BLaER1 (cell line): ENCODE data around the gene USP17L19.
"Not testable (repeated sequence)": the region's sequence is repeated elsewhere in the genome, so short reads cannot be mapped to it uniquely, and the experiment has no call there.

Source experiments
- H3K27ac ChIP-seq: shearing (Covaris generic); formaldehyde crosslinking; 2 replicates; pipeline ENCODE4 v1.8.1; 2022
- H3K27me3 ChIP-seq: shearing (Covaris generic); formaldehyde crosslinking; 2 replicates; pipeline ENCODE4 v1.8.1; 2022
- H3K36me3 ChIP-seq: shearing (Covaris generic); formaldehyde crosslinking; 2 replicates; pipeline ENCODE4 v1.8.1; 2022
- H3K4me1 ChIP-seq: shearing (Covaris generic); formaldehyde crosslinking; 2 replicates; pipeline ENCODE4 v1.8.1; 2022
- H3K4me2 ChIP-seq: shearing (Covaris generic); formaldehyde crosslinking; 2 replicates; pipeline ENCODE4 v1.8.1; 2022
- H3K4me3 ChIP-seq: shearing (Covaris generic); formaldehyde crosslinking; 2 replicates; pipeline ENCODE4 v1.8.1; 2022
- H3K9ac ChIP-seq: shearing (Covaris generic); formaldehyde crosslinking; 2 replicates; pipeline ENCODE4 v1.8.1; 2022
- H3K9me3 ChIP-seq: shearing (Covaris generic); formaldehyde crosslinking; 2 replicates; pipeline ENCODE4 v1.8.1; 2022
- H4K20me1 ChIP-seq: shearing (Covaris generic); formaldehyde crosslinking; 2 replicates; pipeline ENCODE4 v1.8.1; 2022

The USP17L19 gene

DNA sequence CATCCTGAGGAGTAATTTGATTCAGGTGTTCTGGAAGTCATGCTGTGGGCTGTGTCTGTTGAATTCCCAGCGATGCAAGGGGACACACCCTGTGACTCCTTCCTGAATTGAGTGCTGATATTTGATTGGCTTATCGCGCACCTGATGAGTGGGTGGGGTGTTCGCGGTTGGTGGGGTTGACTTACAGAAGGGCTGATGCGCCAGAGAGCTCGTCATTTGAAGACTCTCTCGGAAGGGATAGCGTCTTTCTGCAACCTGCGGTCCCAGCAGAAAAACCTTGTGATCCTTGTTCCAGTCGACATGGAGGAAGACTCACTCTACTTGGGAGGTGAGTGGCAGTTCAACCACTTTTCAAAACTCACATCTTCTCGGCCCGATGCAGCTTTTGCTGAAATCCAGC lies at the start of gene USP17L19:
Gene USP17L19 (plus strand): TSS at position 301 of the 400 bp plus-strand sequence. CDS start 0 bp downstream, at position 301.
- H3K27ac ChIP-seq, H3K9me3 ChIP-seq, H3K4me2 ChIP-seq, H3K36me3 ChIP-seq, H4K20me1 ChIP-seq, H3K9ac ChIP-seq, H3K4me1 ChIP-seq, H3K27me3 ChIP-seq, H3K4me3 ChIP-seq: not testable (repeated sequence)

DNA sequence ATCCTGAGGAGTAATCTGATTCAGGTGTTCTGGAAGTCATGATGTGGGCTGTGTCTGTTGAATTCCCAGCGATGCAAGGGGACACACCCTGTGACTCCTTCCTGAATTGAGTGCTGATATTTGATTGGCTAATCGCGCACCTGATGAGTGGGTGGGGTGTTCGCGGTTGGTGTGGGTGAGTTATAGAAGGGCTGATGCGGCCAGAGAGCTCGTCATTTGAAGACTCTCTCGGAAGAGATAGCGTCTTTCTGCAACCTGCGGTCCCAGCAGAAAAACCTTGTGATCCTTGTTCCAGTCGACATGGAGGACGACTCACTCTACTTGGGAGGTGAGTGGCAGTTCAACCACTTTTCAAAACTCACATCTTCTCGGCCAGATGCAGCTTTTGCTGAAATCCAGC lies 42.8 kb upstream of the USP17L19 start, which contains the start of gene USP17L10:
Gene USP17L10 (plus strand): TSS at position 301 of the 400 bp plus-strand sequence. CDS start 0 bp downstream, at position 301.
- not testable (repeated sequence) for H3K9ac ChIP-seq, H3K4me1 ChIP-seq, H3K4me2 ChIP-seq, H4K20me1 ChIP-seq, H3K27me3 ChIP-seq, H3K4me3 ChIP-seq, H3K27ac ChIP-seq, H3K9me3 ChIP-seq, H3K36me3 ChIP-seq

DNA sequence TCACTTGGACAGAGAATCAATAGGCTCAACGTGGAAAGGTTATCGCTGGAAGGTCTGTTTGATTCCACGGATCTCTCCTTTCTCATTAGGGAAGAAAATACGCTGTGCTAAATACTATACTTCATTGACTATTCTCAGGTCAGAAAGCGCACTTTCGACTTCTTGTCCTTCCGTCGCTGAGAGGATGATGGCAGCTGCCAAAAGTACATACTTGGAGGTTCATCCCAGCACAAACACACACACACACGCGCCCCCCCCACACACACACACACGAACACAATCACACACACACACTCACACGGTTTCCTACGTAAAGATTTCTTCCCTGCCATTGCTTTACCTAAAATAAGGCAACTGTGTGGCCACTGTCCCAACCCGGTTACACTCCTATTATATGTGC lies 38.5 kb upstream of the USP17L19 start:
- H3K27me3 ChIP-seq, H3K4me2 ChIP-seq, H4K20me1 ChIP-seq, H3K9ac ChIP-seq, H3K4me1 ChIP-seq, H3K27ac ChIP-seq, H3K4me3 ChIP-seq, H3K36me3 ChIP-seq, H3K9me3 ChIP-seq: not testable (repeated sequence)

GRCh38 chr4:9215105-9215504 lies 38.1 kb upstream of the USP17L19 start, which contains the start of gene USP17L11:
Gene USP17L11, plus strand, starts transcription at chr4:9215405. Its CDS starts 0 bp downstream, at chr4:9215405.
- H3K4me2 ChIP-seq, H3K9me3 ChIP-seq, H3K9ac ChIP-seq, H3K4me3 ChIP-seq, H3K27me3 ChIP-seq, H3K4me1 ChIP-seq, H3K36me3 ChIP-seq, H4K20me1 ChIP-seq, H3K27ac ChIP-seq: not testable (repeated sequence)

DNA sequence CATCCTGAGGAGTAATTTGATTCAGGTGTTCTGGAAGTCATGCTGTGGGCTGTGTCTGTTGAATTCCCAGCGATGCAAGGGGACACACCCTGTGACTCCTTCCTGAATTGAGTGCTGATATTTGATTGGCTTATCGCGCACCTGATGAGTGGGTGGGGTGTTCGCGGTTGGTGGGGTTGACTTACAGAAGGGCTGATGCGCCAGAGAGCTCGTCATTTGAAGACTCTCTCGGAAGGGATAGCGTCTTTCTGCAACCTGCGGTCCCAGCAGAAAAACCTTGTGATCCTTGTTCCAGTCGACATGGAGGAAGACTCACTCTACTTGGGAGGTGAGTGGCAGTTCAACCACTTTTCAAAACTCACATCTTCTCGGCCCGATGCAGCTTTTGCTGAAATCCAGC lies 33.3 kb upstream of the USP17L19 start, which contains the start of gene USP17L12:
Gene USP17L12 (plus strand): TSS at position 301 of the 400 bp plus-strand sequence. CDS start 0 bp downstream, at position 301.
- H3K36me3 ChIP-seq, H4K20me1 ChIP-seq: not testable (repeated sequence)

DNA sequence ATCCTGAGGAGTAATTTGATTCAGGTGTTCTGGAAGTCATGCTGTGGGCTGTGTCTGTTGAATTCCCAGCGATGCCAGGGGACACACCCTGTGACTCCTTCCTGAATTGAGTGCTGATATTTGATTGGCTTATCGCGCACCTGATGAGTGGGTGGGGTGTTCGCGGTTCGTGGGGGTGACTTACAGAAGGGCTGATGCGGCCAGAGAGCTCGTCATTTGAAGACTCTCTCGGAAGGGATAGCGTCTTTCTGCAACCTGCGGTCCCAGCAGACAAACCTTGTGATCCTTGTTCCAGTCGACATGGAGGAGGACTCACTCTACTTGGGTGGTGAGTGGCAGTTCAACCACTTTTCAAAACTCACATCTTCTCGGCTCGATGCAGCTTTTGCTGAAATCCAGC lies 28.6 kb upstream of the USP17L19 start, which contains the start of gene USP17L13:
Gene USP17L13 (plus strand): TSS at position 301 of the 400 bp plus-strand sequence. CDS start 0 bp downstream, at position 301.
- not testable (repeated sequence) for H3K4me2 ChIP-seq, H3K27ac ChIP-seq, H3K9ac ChIP-seq, H4K20me1 ChIP-seq, H3K4me3 ChIP-seq, H3K27me3 ChIP-seq, H3K4me1 ChIP-seq, H3K9me3 ChIP-seq, H3K36me3 ChIP-seq

More for the DNA sequence above, 33.3 kb upstream of the USP17L19 start, which contains the start of gene USP17L12:
- not testable (repeated sequence) for H3K4me2 ChIP-seq, H3K27me3 ChIP-seq, H3K9me3 ChIP-seq, H3K4me3 ChIP-seq, H3K4me1 ChIP-seq, H3K27ac ChIP-seq, H3K9ac ChIP-seq

- not testable (repeated sequence) for H3K36me3 ChIP-seq, H3K4me1 ChIP-seq, H3K9me3 ChIP-seq, H3K9ac ChIP-seq, H3K27ac ChIP-seq, H3K4me3 ChIP-seq, H3K27me3 ChIP-seq, H3K4me2 ChIP-seq, H4K20me1 ChIP-seq
These were observed 22.9 kb upstream of the USP17L19 start for GRCh38 chr4:9230249-9230648.

GRCh38 chr4:9234085-9234484 lies 19.1 kb upstream of the USP17L19 start, which contains the start of gene USP17L15:
Gene USP17L15, plus strand, starts transcription at chr4:9234385. Its CDS starts 0 bp downstream, at chr4:9234385.
- not testable (repeated sequence) for H3K9ac ChIP-seq, H3K4me1 ChIP-seq, H3K27me3 ChIP-seq, H4K20me1 ChIP-seq, H3K27ac ChIP-seq, H3K4me2 ChIP-seq, H3K36me3 ChIP-seq, H3K4me3 ChIP-seq, H3K9me3 ChIP-seq

DNA sequence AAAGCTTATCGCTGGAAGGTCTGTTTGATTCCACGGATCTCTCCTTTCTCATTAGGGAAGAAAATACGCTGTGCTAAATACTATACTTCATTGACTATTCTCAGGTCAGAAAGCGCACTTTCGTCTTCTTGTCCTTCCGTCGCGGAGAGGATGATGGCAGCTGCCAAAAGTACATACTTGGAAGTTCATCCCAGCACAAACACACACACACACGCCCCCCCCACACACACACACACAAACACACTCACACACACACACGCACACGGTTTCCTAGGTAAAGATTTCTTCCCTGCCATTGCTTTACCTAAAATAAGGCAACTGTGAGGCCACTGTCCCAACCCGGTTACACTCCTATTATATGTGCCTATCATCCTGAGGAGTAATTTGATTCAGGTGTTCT lies 14.7 kb upstream of the USP17L19 start:
- H4K20me1 ChIP-seq, H3K4me1 ChIP-seq, H3K36me3 ChIP-seq, H3K27ac ChIP-seq, H3K4me2 ChIP-seq, H3K9me3 ChIP-seq, H3K9ac ChIP-seq, H3K27me3 ChIP-seq, H3K4me3 ChIP-seq: not testable (repeated sequence)

DNA sequence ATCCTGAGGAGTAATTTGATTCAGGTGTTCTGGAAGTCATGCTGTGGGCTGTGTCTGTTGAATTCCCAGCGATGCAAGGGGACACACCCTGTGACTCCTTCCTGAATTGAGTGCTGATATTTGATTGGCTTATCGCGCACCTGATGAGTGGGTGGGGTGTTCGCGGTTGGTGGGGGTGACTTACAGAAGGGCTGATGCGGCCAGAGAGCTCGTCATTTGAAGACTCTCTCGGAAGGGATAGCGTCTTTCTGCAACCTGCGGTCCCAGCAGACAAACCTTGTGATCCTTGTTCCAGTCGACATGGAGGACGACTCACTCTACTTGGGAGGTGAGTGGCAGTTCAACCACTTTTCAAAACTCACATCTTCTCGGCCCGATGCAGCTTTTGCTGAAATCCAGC lies 9.6 kb upstream of the USP17L19 start, which contains the start of gene USP17L17:
Gene USP17L17 (plus strand): TSS at position 301 of the 400 bp plus-strand sequence. CDS start 0 bp downstream, at position 301.
- not testable (repeated sequence) for H3K27me3 ChIP-seq

GRCh38 chr4:9247953-9248680 lies 5.1 kb upstream of the USP17L19 start, which contains the start of gene USP17L18:
Gene USP17L18, plus strand, starts transcription at chr4:9248630. Its CDS starts 0 bp downstream, at chr4:9248630.
- H3K4me2 ChIP-seq, H3K9me3 ChIP-seq, H3K36me3 ChIP-seq, H4K20me1 ChIP-seq, H3K27ac ChIP-seq, H3K9ac ChIP-seq, H3K4me1 ChIP-seq, H3K27me3 ChIP-seq, H3K4me3 ChIP-seq: not testable (repeated sequence)

More for the DNA sequence above, 9.6 kb upstream of the USP17L19 start, which contains the start of gene USP17L17:
- not testable (repeated sequence) for H3K9me3 ChIP-seq, H3K4me2 ChIP-seq, H3K4me1 ChIP-seq, H3K9ac ChIP-seq, H4K20me1 ChIP-seq, H3K36me3 ChIP-seq, H3K4me3 ChIP-seq, H3K27ac ChIP-seq

DNA sequence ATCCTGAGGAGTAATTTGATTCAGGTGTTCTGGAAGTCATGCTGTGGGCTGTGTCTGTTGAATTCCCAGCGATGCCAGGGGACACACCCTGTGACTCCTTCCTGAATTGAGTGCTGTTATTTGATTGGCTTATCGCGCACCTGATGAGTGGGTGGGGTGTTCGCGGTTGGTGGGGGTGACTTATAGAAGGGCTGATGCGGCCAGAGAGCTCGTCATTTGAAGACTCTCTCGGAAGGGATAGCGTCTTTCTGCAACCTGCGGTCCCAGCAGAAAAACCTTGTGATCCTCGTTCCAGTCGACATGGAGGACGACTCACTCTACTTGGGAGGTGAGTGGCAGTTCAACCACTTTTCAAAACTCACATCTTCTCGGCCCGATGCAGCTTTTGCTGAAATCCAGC lies 4.6 kb downstream of the USP17L19 start, which contains the start of gene USP17L20:
Gene USP17L20 (plus strand): TSS at position 301 of the 400 bp plus-strand sequence. CDS start 0 bp downstream, at position 301.
- H3K4me2 ChIP-seq, H3K4me3 ChIP-seq, H3K4me1 ChIP-seq, H3K9me3 ChIP-seq, H4K20me1 ChIP-seq, H3K9ac ChIP-seq, H3K36me3 ChIP-seq, H3K27me3 ChIP-seq, H3K27ac ChIP-seq: not testable (repeated sequence)

DNA sequence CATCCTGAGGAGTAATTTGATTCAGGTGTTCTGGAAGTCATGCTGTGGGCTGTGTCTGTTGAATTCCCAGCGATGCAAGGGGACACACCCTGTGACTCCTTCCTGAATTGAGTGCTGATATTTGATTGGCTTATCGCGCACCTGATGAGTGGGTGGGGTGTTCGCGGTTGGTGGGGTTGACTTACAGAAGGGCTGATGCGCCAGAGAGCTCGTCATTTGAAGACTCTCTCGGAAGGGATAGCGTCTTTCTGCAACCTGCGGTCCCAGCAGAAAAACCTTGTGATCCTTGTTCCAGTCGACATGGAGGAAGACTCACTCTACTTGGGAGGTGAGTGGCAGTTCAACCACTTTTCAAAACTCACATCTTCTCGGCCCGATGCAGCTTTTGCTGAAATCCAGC lies 9.4 kb downstream of the USP17L19 start, which contains the start of gene USP17L21:
Gene USP17L21 (plus strand): TSS at position 301 of the 400 bp plus-strand sequence. CDS start 0 bp downstream, at position 301.
- not testable (repeated sequence) for H3K27me3 ChIP-seq, H3K9me3 ChIP-seq, H3K36me3 ChIP-seq, H3K4me3 ChIP-seq, H3K27ac ChIP-seq, H3K4me2 ChIP-seq, H3K4me1 ChIP-seq, H3K9ac ChIP-seq, H4K20me1 ChIP-seq

- not testable (repeated sequence) for H3K4me3 ChIP-seq, H3K9me3 ChIP-seq, H3K4me2 ChIP-seq, H3K36me3 ChIP-seq, H3K4me1 ChIP-seq, H3K27me3 ChIP-seq, H3K27ac ChIP-seq, H4K20me1 ChIP-seq, H3K9ac ChIP-seq
These were observed 14.1 kb downstream of the USP17L19 start, which contains the start of gene USP17L22 for GRCh38 chr4:9267319-9267718. Gene USP17L22, plus strand, starts transcription at chr4:9267619. Its CDS starts 0 bp downstream, at chr4:9267619.
